Activated CD8-positive, alpha-beta memory T cell treated with anti-CD3 and anti-CD28 coated beads for 4 hours (primary cell): ENCODE measurements around the gene MARK4.
"Not testable (repeated sequence)": the region's sequence is repeated elsewhere in the genome, so short reads cannot be mapped to it uniquely, and the experiment has no call there.

Experiments
- DNase-seq, 2 donors: peaks; one replicate each; pipeline ENCODE4 v3.0.0-alpha.2; 2020; ENCODE audit warnings: low read depth in 2 of 2

The MARK4 gene

GRCh38 chr19:45250832-45251451, at the start of gene MARK4:
MARK4 (plus strand) TSS chr19:45251271; CDS start chr19:45251589, 318 bp downstream.
- peak; percentile 11 to 23 for DNase-seq

GRCh38 chr19:45202637-45203036, 48.4 kb upstream of the MARK4 start:
- DNase-seq, result no peak

- no peak for DNase-seq
Measured at GRCh38 chr19:45205810-45206209, 45.3 kb upstream of the MARK4 start.

GRCh38 chr19:45206328-45206727, 44.7 kb upstream of the MARK4 start:
- DNase-seq, result no peak

- DNase-seq, result no peak
Measured at GRCh38 chr19:45211751-45212381, 39.2 kb upstream of the MARK4 start.

GRCh38 chr19:45213031-45213430, 38.0 kb upstream of the MARK4 start:
- DNase-seq, result no peak

GRCh38 chr19:45215391-45216191, 35.5 kb upstream of the MARK4 start:
- no peak for DNase-seq

- DNase-seq, result no peak
Measured at GRCh38 chr19:45216667-45217066, 34.4 kb upstream of the MARK4 start.

GRCh38 chr19:45217193-45217956, 33.7 kb upstream of the MARK4 start:
- no peak for DNase-seq

- no peak for DNase-seq
Measured at GRCh38 chr19:45217957-45218334, 33.1 kb upstream of the MARK4 start.

- DNase-seq, result no peak
Measured at GRCh38 chr19:45218426-45218825, 32.6 kb upstream of the MARK4 start.

- no peak for DNase-seq
Measured at GRCh38 chr19:45218911-45219743, 31.9 kb upstream of the MARK4 start.

GRCh38 chr19:45222724-45223123, 28.3 kb upstream of the MARK4 start:
- DNase-seq, result no peak

- DNase-seq, result no peak
Measured at GRCh38 chr19:45223879-45224278, 27.2 kb upstream of the MARK4 start.

GRCh38 chr19:45224645-45225044, 26.4 kb upstream of the MARK4 start:
- DNase-seq, result no peak

- DNase-seq, result not testable (repeated sequence)
Measured at GRCh38 chr19:45229056-45229455, 22.0 kb upstream of the MARK4 start.

GRCh38 chr19:45231891-45232290, 19.2 kb upstream of the MARK4 start:
- no peak for DNase-seq

- DNase-seq, result no peak
Measured at GRCh38 chr19:45234089-45234869, 16.8 kb upstream of the MARK4 start.

GRCh38 chr19:45235485-45235884, 15.6 kb upstream of the MARK4 start:
- no peak for DNase-seq

- no peak for DNase-seq
Measured at GRCh38 chr19:45238556-45238955, 12.5 kb upstream of the MARK4 start.
